Erythroblast (primary cell): Measurements from ENCODE around the gene FRMD4A.

Experiments used
- GATA1 ChIP-seq: IDR thresholded peaks from 2 replicates; pipeline ENCODE4 v1.6.1; 2011; ENCODE audit warnings: low read depth, mild to moderate bottlenecking, control low read depth, low read length, moderate library complexity
- POLR2A ChIP-seq: IDR thresholded peaks from 2 replicates; pipeline ENCODE4 v1.6.1; 2011; ENCODE audit warnings: mild to moderate bottlenecking, low read length

GRCh38 chr10:13770760-13771493 lies 559.8 kb downstream of the FRMD4A start:
- TF ChIP-seq POLR2A, result no peak
- no peak for TF ChIP-seq GATA1
